HL-60 (cell line): Measurements from ENCODE around the gene RCC2.
A peak's percentile ranks its signal among the peaks of the same experiment; 100 is the strongest.

Source experiments
- DNase-seq, 2 experiments: peaks; one replicate each; pipeline ENCODE4 v3.0.0-alpha.2; 2010 to 2020; ENCODE audit warnings: low read depth in 1 of 2, low spot score in 1 of 2
- H3K27ac ChIP-seq: fragments of 250-450 bp; sonication (Bioruptor Pico); replicated peaks from 2 replicates; pipeline ENCODE4 v1.5.1; 2020; ENCODE audit warnings: mild to moderate bottlenecking, moderate library complexity
- H3K27me3 ChIP-seq: fragments of 250-450 bp; sonication (Bioruptor Pico); 2 replicates; pipeline ENCODE4 v1.5.1; 2021; ENCODE audit warnings: mild to moderate bottlenecking, moderate library complexity; ENCODE audit not compliant: insufficient read depth, poor library complexity, severe bottlenecking
- H3K4me3 ChIP-seq: replicated peaks from 2 replicates; pipeline ENCODE4 v1.5.1; 2011; ENCODE audit warnings: mild to moderate bottlenecking, control low read depth, low read length; ENCODE audit not compliant: insufficient read depth
- GABPA ChIP-seq: IDR thresholded peaks from 2 replicates; pipeline ENCODE4 v1.6.1; 2012; ENCODE audit warnings: low read depth
- POLR2AphosphoS5 ChIP-seq: IDR thresholded peaks from 2 replicates; pipeline ENCODE4 v1.6.1; 2012; ENCODE audit warnings: low read depth
- SPI1 ChIP-seq: IDR thresholded peaks from 2 replicates; pipeline ENCODE4 v1.6.1; 2012; ENCODE audit warnings: low read depth, mild to moderate bottlenecking, borderline replicate concordance
- TF ChIP-seq, protein P1 (sequence below): IDR thresholded peaks from one replicate; pipeline ENCODE4 v1.5.1; 2011; ENCODE audit warnings: low read length, control low read depth, inconsistent platforms; ENCODE audit not compliant: insufficient read depth
- TF ChIP-seq, protein P2 (sequence below): IDR thresholded peaks from 2 replicates; pipeline ENCODE4 v1.6.1; 2012; ENCODE audit warnings: low read depth; ENCODE audit not compliant: insufficient replicate concordance

RCC2 gene

DNA sequence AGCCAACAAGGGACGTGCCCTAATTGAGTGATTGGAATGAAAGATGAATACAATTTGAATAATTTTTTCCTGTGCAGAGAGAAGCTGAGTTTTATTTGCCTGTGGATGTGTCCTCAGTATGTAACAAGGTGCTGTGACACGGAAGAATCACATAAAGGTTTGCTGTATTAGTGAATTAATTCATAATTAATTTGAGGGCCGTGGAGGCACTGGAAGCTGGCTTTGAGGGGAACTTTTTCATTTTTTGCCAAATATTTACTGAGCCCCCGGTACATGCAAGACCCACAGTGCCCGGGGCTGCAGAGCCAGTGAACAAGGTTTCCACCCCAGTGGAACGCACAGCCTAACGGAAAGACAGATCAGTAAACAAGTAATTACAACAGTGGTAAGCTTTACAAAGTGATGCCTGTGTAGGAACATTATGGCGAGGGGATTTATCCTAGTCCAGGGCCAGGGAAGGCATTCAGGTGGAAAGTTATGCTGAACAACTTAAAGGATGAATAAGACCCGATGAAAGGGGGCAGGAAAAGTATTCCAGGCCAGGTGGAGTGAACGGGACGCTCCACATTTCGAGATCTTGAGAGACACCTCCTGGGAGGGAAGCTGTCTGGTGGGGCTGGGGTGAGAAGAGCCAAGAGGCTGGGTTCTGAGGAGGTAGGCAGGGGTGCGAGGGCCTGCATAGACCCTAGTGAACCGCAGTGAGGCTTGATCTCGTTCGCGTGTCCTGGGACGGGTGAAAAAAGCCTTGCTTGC is 773 bp upstream of the RCC2 start:
- peak overlapping the region; percentile 38 for H3K4me3 ChIP-seq
- no peak for DNase-seq
- H3K27ac ChIP-seq, result peak overlapping the region; percentile 53
- TF ChIP-seq SPI1 (no peak), POLR2AphosphoS5 (no peak), GABPA (no peak)
- TF ChIP-seq, protein P1, sequence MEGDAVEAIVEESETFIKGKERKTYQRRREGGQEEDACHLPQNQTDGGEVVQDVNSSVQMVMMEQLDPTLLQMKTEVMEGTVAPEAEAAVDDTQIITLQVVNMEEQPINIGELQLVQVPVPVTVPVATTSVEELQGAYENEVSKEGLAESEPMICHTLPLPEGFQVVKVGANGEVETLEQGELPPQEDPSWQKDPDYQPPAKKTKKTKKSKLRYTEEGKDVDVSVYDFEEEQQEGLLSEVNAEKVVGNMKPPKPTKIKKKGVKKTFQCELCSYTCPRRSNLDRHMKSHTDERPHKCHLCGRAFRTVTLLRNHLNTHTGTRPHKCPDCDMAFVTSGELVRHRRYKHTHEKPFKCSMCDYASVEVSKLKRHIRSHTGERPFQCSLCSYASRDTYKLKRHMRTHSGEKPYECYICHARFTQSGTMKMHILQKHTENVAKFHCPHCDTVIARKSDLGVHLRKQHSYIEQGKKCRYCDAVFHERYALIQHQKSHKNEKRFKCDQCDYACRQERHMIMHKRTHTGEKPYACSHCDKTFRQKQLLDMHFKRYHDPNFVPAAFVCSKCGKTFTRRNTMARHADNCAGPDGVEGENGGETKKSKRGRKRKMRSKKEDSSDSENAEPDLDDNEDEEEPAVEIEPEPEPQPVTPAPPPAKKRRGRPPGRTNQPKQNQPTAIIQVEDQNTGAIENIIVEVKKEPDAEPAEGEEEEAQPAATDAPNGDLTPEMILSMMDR, result no peak
- TF ChIP-seq, protein P2, sequence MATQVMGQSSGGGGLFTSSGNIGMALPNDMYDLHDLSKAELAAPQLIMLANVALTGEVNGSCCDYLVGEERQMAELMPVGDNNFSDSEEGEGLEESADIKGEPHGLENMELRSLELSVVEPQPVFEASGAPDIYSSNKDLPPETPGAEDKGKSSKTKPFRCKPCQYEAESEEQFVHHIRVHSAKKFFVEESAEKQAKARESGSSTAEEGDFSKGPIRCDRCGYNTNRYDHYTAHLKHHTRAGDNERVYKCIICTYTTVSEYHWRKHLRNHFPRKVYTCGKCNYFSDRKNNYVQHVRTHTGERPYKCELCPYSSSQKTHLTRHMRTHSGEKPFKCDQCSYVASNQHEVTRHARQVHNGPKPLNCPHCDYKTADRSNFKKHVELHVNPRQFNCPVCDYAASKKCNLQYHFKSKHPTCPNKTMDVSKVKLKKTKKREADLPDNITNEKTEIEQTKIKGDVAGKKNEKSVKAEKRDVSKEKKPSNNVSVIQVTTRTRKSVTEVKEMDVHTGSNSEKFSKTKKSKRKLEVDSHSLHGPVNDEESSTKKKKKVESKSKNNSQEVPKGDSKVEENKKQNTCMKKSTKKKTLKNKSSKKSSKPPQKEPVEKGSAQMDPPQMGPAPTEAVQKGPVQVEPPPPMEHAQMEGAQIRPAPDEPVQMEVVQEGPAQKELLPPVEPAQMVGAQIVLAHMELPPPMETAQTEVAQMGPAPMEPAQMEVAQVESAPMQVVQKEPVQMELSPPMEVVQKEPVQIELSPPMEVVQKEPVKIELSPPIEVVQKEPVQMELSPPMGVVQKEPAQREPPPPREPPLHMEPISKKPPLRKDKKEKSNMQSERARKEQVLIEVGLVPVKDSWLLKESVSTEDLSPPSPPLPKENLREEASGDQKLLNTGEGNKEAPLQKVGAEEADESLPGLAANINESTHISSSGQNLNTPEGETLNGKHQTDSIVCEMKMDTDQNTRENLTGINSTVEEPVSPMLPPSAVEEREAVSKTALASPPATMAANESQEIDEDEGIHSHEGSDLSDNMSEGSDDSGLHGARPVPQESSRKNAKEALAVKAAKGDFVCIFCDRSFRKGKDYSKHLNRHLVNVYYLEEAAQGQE, result no peak
- no peaks in the 10 kb centered on the region for H3K27me3 ChIP-seq

DNA sequence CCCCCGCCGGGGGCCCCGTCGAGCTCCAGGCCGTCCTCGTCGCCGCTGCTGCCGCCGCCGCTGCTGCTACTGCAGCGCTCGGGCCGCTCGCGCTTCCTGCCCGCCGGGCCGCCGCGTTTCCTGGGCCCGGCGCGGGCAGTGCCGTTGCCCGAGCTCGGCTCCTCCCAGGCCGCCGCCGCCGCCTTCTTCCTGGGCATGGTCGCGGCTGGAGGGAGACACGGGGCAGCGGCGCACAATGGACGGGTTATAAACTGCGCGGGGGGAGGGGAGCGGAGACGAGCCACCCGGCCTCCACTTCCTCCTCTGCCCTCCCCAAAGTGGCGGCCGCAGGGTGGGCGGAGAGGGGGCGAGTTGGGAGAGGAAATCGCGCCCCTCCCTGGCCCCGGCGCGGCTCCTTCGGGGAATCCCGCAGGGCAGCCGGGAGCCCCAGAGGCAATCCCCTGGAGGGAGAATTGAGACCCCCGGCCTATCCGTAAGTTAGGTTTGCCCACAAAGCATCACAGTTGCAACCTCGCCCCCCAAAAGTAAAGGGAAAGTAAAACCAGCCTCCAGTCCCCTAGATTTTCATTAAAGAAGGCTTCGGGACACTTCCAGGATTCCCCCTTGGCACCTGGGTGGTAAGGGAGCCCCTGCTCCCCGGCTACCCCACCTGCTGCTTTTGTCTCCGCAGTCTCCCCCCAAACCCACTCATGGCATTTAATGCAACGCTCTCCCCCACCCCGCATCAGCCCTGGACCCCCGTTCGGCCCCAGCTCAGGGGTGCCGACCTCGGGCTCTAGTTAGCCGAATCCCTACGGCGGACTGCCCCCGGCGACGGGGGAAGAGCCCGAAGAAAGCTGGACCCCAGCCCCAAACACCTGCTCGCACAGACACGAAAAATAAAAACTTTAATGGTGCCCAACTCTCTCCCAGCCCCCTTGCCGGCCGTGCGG is 893 bp downstream of the RCC2 start:
- TF ChIP-seq POLR2AphosphoS5 (peak; percentile 55; the same call in 1 of the 2 replicates), GABPA (no peak), SPI1 (peak; percentile 84)
- TF ChIP-seq, protein P2, result peak; percentile 21
- H3K27ac ChIP-seq, result peak overlapping the region; percentile 97
- peak in 1 of 2 experiments; percentile 79 for DNase-seq

DNA sequence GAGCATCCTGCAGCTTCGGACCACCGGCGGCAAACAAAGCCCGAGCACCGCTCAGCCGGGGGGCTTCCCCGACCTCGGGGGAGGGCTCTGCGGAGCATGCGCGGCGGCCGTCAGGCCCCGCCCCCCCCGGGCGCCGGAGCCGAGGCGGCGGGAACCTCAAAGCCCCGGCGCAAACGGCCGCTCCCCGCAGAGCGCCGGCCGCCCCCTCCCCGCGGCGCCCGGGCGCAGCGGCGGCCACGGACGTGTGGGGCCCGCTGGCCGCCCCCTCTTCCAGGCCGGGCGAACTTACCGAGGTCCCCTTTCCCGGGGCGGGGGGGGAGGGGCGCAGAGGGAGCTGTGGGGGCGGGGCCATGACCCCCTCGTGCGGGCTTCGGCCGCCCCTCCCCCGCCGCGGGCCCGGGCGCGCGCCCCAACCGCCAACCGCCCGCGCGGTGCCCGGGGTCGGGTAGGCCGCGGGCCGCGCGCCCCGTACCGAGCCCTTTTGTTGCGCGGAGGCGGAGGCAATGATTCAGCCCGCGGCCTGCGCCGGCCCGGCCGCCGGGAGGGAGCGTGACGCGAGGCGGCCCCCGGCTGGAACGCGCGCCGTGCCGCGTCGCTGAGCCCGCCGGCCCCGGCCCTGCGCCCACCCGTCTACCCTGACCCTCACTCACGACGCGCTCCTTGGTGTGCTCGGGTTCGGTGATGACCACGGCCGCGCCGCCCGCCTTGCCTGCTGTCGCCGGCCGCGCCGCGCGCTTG is 1.7 kb downstream of the RCC2 start:
- TF ChIP-seq, protein P2, result no peak
- TF ChIP-seq, protein P1, result no peak
- no peak for TF ChIP-seq SPI1
- no peak for TF ChIP-seq POLR2AphosphoS5
- no peak for TF ChIP-seq GABPA
- Histone ChIP-seq H3K4me3 (peak overlapping the region; percentile 74), H3K27me3 (no peaks in the 10 kb centered on the region), H3K27ac (peak overlapping the region; percentile 62)
- DNase-seq, result no peak

More for the DNA sequence above, 893 bp downstream of the RCC2 start:
- peak overlapping the region; percentile 74 for H3K4me3 ChIP-seq
- H3K27me3 ChIP-seq, result no peaks in the 10 kb centered on the region
